Measurements from ENCODE around the gene GPR119. TPM values are rescaled to one million over a fixed set of nuclear protein-coding genes. Genes with fewer than 3 reads are reported as not detected.

The GPR119 gene
- not detected in 2 replicates for total RNA-seq

DNA sequence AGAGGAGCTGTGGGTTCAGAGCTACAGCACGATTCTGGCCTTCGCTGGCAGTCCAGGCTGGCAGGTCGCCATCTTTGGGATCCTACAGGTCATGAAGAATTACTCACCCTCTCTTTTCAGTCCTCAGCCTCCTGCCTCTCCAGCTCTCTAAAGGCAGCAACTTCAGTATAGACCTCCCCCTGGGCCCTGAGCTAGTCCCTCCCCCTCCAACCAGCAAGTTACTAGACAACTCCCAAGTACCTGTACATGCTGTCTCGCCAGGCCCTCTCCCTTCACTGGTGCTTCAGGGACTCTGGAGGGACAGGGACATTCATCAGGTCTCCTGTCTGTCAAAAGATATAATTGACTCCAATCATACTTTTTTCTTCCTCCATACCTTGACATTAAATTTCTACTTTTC lies at the start of gene GPR119:
Gene GPR119 (minus strand): TSS at position 155 of the 400 bp plus-strand sequence. CDS start 227 bp downstream, outside the sequence.

DNA sequence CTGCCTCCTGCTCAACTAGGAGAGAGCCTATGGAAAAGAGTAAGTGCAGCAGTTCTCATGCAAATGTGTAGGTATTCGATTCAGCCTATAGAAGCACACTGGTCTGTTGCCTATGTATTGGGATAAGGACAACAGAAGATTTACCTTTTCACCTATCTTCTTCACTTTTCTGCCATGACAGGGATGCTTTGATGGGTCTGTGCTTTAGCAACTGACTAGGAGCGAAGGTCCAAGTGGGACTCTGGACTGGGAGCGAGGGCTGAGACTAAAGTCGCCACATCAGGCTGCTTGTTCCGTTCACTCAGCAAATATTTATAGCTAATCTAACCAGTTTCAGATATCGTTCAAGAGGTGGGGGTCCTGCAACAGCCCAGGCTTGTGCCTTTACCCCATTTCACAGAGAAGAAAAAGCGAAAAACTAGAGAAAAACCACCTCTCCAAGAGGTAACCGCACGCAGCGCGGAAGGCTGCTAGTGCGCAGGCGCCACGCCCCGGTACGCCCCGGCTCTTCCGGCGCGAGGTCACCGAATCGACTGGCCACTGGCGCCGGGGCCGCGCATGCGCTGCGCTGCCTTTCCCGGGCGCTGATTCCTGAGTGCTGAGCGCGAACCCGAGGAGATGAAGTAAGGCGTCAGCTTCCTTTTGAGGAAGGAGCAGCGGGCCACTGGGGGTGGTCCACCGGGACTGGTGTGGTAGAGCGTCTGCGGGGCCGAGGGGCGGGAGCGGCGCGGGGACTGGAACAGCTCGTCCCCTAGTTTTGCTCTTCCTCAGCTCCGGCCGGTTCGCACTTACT lies 16.1 kb upstream of the GPR119 start, which contains the start of gene RBMX2:
Gene RBMX2 (plus strand): TSS at position 573 of the 793 bp plus-strand sequence. CDS start 46 bp downstream, at position 619.

DNA sequence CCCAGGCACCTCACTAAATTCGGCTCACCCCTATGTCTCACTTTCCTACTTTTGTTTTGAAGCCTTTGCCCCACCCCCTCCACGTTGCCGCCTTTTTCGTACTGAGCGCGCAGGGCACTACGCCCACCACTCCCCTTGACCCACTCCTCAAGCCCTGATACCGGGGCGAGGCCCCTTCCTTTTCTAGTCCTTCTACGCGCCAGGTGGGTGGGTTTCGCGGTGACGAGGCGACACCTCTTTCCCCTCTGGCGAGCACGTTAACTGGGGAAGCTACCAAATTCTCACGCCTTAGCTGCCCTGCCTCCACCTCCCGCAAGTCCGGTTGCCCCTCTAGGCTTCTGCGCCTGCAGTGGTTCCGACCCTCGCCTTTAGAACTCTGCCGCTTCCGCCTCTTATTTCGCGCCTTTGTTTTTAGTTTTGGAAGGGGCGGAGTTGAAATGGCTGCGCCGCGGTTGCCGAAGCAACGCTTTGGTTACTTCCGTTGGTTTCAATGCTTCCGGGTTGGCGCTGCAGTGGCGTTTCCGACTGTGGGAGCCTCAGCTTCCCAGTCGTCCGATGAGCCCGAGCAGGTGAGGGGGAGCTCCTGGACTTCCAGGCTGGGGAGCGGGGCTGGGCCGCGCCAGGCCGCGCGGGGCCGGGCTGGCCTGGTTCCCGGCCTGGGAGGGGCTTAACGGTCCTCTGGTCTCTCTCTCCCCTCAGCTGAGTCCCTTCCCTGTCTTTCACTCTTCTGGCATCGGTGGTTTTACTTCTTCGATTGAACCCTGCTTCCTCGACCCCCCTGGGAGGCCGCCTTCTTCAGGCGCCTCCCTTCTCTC lies 45.9 kb downstream of the GPR119 start, which contains the start of gene SLC25A14:
Gene SLC25A14 (plus strand): TSS at position 512 of the 815 bp plus-strand sequence. CDS start 360 bp downstream, outside the sequence.

Other genes with a start within 250 kb of the GPR119 start
- gene AIFM1, start 219.8 kb downstream of the GPR119 start, total RNA-seq, result 12.6 and 14.8 TPM in 2 replicates
- 0.54 and 0.65 TPM in 2 replicates for gene RAB33A, start 213.7 kb downstream of the GPR119 start, total RNA-seq
- 2.3 and 2.9 TPM in 2 replicates for gene ZNF280C, start 116.8 kb downstream of the GPR119 start, total RNA-seq
- 6.3 and 7.8 TPM in 2 replicates for gene SLC25A14, start 45.8 kb downstream of the GPR119 start, total RNA-seq
- 8.3 and 11.4 TPM in 2 replicates for gene RBMX2, start 16.3 kb upstream of the GPR119 start, total RNA-seq

All from cardiac atrium fibroblast (primary cell).